Esophagus muscularis mucosa (tissue), 3 donors: ENCODE data around the gene MDFIC2.

ENCODE experiments used
- CTCF ChIP-seq, 3 experiments: fragments of 200-600 bp in 2 of 3; fragments of 450-650 bp in 1 of 3; sonication (generic) in 2 of 3; IDR thresholded peaks; one replicate each; pipeline ENCODE4 v1.5.1; 2017 to 2019; ENCODE audit warnings: antibody characterized with exemption in 3 of 3, mild to moderate bottlenecking in 2 of 3, moderate library complexity in 1 of 3
- POLR2AphosphoS5 ChIP-seq, 2 donors: sonication (generic); formaldehyde crosslinking; IDR thresholded peaks; one replicate each; pipeline ENCODE4 v1.6.1; 2017; ENCODE audit warnings: antibody characterized with exemption in 2 of 2

DNA sequence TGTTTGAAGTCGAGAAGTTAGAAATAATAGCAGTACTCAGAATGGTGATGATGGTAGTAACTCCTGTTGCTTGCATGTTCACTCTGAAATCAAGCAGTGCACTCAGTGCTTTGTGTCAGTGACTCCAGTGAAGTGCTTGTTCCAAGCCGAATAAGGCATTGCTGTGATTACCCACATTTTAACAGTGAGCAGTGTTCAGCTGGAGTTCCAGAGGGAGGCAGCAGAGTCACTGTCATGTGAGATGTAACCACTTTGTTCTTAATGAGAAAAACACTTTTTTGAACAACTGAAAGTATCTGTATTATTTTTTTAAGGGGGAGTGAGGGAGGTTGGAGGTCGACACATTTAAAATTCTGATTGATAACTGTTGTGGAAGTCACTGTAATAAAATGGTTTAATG lies 3.7 kb downstream of the MDFIC2 start:
- peak; percentile 20 to 48 (median 47) for TF ChIP-seq CTCF (IDR thresholded peaks at IDR 0.05)
- no peak for TF ChIP-seq POLR2AphosphoS5 (IDR thresholded peaks at IDR 0.05)
